Prostate gland (tissue), 2 donors: ENCODE results near the gene CDC14B. TPM values are rescaled to one million over a fixed set of nuclear protein-coding genes. Genes with fewer than 3 reads are reported as not detected.
"Not testable (repeated sequence)": the region's sequence is repeated elsewhere in the genome, so short reads cannot be mapped to it uniquely, and the experiment has no call there.

ENCODE experiments used
- DNase-seq: peaks from one replicate; pipeline ENCODE4 v3.0.0-alpha.2; 2019; ENCODE audit warnings: low spot score
- H3K27ac ChIP-seq, 2 donors: fragments of 200-600 bp; sonication (generic); 2 replicates each; pipeline ENCODE4 v1.5.1; 2017 to 2019
- H3K27me3 ChIP-seq: fragments of 200-600 bp; sonication (generic); replicated peaks from 2 replicates; pipeline ENCODE4 v1.5.1; 2019; ENCODE audit not compliant: insufficient read depth
- H3K36me3 ChIP-seq, 2 donors: fragments of 200-600 bp; sonication (generic); 1 replicate in 1 of 2; 2 replicates in 1 of 2; pipeline versions ENCODE4 v1.5.1 to v1.8.1; 2017 to 2019
- H3K4me1 ChIP-seq: fragments of 200-600 bp; sonication (generic); replicated peaks from 2 replicates; pipeline ENCODE4 v1.5.1; 2019
- H3K4me3 ChIP-seq, 2 donors: fragments of 200-600 bp; sonication (generic); 2 replicates each; pipeline ENCODE4 v1.5.1; 2017 to 2019
- H3K9me3 ChIP-seq: fragments of 200-600 bp; sonication (generic); 2 replicates; pipeline ENCODE4 v1.5.1; 2017
- POLR2A ChIP-seq: fragments of 450-650 bp; IDR thresholded peaks from one replicate; pipeline ENCODE4 v1.6.1; 2016; ENCODE audit warnings: antibody characterized with exemption, mild to moderate bottlenecking
- POLR2AphosphoS5 ChIP-seq: sonication (generic); formaldehyde crosslinking; IDR thresholded peaks from one replicate; pipeline ENCODE4 v1.6.1; 2017; ENCODE audit warnings: antibody characterized with exemption
- WGBS: methylation state at CpG from one replicate; pipeline ENCODE4 v1.1.5; 2018; 5-methylcytosine and 5-hydroxymethylcytosine counted together
- intact Hi-C: fragments of 100-400 bp; cut with DNase I; formaldehyde crosslinking; loops from one replicate; pipeline ENCODE4 v1.14.2; 2022
- total RNA-seq, 2 donors: library from RNA; depleted of rRNA; stranded (reverse); fragments of >200 nt; gene quantifications; one replicate each; pipeline ENCODE4 v1.1.0, GENCODE V29; 2016
- TF ChIP-seq, protein P1 (sequence below), 4 experiments: fragments of 200-600 bp in 2 of 4; fragments of 450-650 bp in 2 of 4; sonication (generic) in 2 of 4; IDR thresholded peaks; 1 replicate in 3 of 4; 2 replicates in 1 of 4; pipeline ENCODE4 v1.5.1; 2016 to 2019; ENCODE audit warnings: antibody characterized with exemption in 4 of 4, mild to moderate bottlenecking in 2 of 4, moderate library complexity in 2 of 4

CDC14B gene
- total RNA-seq, 2 donors from 2014 or later, result 27.0 to 34.7 TPM

DNA sequence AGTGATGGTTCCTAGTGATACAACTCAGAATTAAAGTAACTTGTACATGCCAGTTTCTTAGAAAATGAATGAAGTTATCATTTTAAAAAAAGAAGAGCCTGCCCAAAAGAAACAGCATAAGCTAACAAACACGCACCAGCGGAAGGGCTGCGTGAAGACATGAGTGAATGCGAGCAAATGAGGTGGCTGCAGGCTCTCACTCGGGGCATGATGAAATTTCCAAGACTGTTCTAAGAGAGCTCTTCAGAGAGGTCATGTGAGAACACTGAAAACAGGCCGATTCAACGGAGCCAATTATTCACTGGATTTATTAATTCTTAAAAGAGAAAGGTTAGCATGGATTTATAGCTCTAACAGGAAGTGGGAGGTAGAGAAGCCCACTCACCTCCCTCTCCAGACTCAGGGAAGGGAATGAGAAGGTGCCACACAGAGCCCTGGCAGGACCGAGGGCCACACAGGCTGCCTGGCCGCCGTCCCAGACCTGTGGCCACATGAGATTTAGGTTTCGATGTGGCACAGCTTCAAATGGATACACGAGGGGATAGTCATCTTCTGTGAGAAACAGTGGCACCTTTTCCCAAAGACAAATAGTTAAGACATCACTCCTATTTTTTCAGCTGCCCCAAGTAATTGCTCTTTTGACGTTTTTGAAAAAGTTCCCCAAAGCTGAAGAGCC lies 114.2 kb downstream of the CDC14B start:
- Histone ChIP-seq H3K36me3 (peaks cover 0 to 3% of the 10 kb centered on the region in 2 donors), H3K4me3 (no peak overlapping the region), H3K9me3 (no peaks in the 10 kb centered on the region), H3K27me3 (no peaks in the 10 kb centered on the region), H3K4me1 (no peaks in the 10 kb centered on the region), H3K27ac (no peak overlapping the region)
- no peak for DNase-seq
- intact Hi-C loops, result no loop called here
- TF ChIP-seq POLR2AphosphoS5 (no peak), POLR2A (no peak)
- TF ChIP-seq, protein P1, sequence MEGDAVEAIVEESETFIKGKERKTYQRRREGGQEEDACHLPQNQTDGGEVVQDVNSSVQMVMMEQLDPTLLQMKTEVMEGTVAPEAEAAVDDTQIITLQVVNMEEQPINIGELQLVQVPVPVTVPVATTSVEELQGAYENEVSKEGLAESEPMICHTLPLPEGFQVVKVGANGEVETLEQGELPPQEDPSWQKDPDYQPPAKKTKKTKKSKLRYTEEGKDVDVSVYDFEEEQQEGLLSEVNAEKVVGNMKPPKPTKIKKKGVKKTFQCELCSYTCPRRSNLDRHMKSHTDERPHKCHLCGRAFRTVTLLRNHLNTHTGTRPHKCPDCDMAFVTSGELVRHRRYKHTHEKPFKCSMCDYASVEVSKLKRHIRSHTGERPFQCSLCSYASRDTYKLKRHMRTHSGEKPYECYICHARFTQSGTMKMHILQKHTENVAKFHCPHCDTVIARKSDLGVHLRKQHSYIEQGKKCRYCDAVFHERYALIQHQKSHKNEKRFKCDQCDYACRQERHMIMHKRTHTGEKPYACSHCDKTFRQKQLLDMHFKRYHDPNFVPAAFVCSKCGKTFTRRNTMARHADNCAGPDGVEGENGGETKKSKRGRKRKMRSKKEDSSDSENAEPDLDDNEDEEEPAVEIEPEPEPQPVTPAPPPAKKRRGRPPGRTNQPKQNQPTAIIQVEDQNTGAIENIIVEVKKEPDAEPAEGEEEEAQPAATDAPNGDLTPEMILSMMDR (IDR thresholded peaks at IDR 0.05), result no peak
- WGBS, result 57% methylated on average over 13 of the region's 13 CpGs

DNA sequence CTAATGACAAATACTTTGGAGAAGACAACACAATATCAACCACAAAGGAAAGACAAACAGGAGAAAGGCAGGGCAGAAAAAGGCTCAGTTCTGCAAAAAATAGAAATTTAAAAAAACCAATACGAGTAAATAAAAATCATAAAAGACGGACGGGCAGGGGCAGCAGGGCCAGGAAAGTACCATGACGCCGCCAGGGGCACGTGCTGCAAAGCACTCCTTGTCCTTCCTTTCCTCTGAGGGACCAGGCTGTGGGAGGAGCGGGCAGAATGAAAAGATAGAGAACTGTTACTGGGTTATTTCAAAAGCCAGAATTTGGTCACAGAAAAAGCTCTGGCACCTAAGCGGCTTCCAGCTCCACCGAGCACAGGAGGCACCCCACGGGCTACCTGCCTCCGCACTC lies 115.7 kb downstream of the CDC14B start:
- Histone ChIP-seq H3K9me3 (no peaks in the 10 kb centered on the region), H3K4me3 (no peak overlapping the region), H3K36me3 (peaks cover 0 to 3% of the 10 kb centered on the region in 2 donors), H3K27me3 (no peaks in the 10 kb centered on the region), H3K27ac (no peak overlapping the region), H3K4me1 (no peaks in the 10 kb centered on the region)
- 94% methylated on average over 11 of the region's 11 CpGs for WGBS
- TF ChIP-seq POLR2AphosphoS5 (no peak), POLR2A (no peak)
- TF ChIP-seq, protein P1 (IDR thresholded peaks at IDR 0.05), result no peak
- no peak for DNase-seq
- intact Hi-C loops, result no loop called here

DNA sequence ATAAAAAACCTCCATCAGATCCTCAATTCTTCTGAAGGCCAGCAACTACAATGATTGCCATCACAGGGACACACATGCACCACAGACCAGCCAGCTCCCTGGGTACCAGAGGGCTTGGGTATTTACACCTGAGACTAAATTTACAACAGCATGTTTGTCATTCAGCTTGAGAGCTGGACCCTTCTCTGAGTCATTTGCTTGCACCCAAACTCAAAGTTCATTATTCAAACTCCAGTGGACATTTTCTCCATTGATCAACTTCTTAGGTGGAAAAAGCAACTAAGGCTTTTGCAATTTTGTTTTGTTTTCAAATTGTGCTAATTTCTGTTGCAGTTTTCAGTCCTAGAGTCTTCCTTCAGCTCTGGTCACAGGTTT lies 116.3 kb downstream of the CDC14B start:
- H3K4me1 ChIP-seq, H3K27ac ChIP-seq, intact Hi-C loops, H3K9me3 ChIP-seq, H3K36me3 ChIP-seq, H3K27me3 ChIP-seq, H3K4me3 ChIP-seq, DNase-seq: not testable (repeated sequence)

DNA sequence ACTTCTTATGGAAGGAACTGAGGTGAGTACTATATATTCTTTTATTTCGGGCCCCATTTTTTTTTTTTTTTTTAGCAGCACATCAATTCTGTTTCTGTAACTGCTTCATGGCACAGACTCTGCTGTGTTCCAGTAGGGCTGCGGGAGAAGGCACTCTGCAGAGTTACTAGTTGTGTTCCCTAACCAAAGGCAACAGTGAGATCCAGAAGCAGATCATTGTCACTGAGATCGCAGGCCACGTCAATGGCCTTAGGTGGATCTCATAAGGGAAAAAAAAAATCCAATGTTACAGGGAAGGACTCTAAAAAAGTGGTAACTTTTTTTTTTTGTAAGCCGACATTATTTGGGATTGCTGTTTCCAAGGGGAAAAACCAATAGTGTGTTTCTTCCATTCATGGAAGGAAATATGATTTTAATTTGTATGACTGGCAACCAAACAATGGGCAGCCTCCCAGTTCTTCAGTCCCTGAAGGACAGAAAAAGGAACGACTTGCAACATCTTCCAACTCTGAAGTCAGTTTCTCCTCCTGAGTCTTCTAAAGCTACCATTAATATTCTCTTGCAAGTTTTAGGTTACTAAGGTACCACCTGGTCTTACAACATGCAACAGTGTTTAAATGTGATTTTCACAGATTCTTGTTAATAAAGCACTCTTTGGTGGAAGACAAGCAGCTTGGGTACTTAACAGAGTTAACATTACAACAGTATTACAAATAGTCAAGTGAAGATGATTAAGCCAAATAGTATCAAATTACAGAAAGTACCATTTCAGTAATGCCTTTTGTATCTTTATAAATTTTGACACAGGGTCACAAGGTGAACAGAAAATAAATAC lies 116.9 kb downstream of the CDC14B start:
- Histone ChIP-seq H3K4me3 (no peak overlapping the region), H3K36me3 (peaks cover 0 to 3% of the 10 kb centered on the region in 2 donors), H3K9me3 (no peaks in the 10 kb centered on the region), H3K27me3 (no peaks in the 10 kb centered on the region), H3K27ac (no peak overlapping the region), H3K4me1 (no peaks in the 10 kb centered on the region)
- intact Hi-C loops, result no loop called here
- TF ChIP-seq POLR2A (no peak), POLR2AphosphoS5 (no peak)
- TF ChIP-seq, protein P1 (IDR thresholded peaks at IDR 0.05), result no peak
- DNase-seq, result no peak
- 91% methylated on average over 6 of the region's 6 CpGs for WGBS

DNA sequence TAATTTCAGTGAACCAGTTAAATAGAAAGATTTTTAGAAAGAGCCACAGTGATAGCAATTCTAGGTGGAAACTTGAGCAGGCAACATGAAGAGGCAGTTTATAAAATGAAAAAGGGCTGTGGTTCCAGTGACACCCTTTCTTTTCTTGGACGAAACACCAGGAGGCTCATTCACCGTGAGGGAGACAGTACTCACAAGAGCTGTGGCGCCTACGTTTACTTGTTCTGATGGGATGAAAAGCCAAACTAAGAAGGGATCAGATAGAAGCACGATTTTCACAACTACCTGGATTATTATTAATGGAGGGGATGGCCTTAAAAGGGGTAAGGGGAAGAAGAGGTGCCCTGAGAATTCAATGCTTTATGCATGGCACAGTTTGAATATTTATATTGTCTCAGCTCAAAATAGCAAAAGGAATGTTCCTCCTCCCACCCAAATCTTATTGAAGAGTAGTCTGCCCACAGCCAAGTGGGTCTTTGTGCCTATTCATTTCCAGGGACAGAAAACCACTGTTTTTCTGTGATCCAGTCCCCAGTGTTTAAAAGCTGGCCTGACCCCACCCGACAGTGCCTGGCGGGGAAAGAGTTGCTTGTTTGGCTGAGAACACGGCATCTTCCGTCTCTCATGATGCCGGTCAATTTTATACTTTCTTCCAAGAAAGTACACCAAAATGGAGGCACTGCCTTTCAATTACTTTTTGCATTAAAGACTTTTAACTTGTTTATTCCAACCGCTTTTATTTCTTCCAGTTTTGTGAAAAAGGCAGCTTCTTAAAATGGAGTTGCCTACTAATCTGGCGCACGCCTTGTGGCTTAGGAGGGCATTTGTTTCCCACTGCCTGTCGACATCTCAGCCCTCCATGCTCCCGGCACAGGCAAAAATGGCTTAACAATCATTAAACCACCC lies 117.8 kb downstream of the CDC14B start:
- no peaks in the 10 kb centered on the region for H3K27me3 ChIP-seq
- TF ChIP-seq POLR2AphosphoS5 (no peak), POLR2A (no peak)
- TF ChIP-seq, protein P1 (IDR thresholded peaks at IDR 0.05), result no peak
- no peak overlapping the region for H3K4me3 ChIP-seq
- H3K27ac ChIP-seq, result no peak overlapping the region
- intact Hi-C loops, result no loop called here
- no peaks in the 10 kb centered on the region for H3K9me3 ChIP-seq
- 96% methylated on average over 15 of the region's 15 CpGs for WGBS
- H3K36me3 ChIP-seq, result peaks cover 0 to 3% of the 10 kb centered on the region in 2 donors
- DNase-seq, result no peak
- H3K4me1 ChIP-seq, result no peaks in the 10 kb centered on the region
